Prostate gland (tissue), 2 donors: Measurements from ENCODE around the gene CPA5.

ENCODE experiments used
- POLR2AphosphoS5 ChIP-seq: sonication (generic); formaldehyde crosslinking; IDR thresholded peaks from one replicate; pipeline ENCODE4 v1.6.1; 2017; ENCODE audit warnings: antibody characterized with exemption
- TF ChIP-seq, protein P1 (sequence below), 4 experiments: fragments of 200-600 bp in 2 of 4; fragments of 450-650 bp in 2 of 4; sonication (generic) in 2 of 4; IDR thresholded peaks; 1 replicate in 3 of 4; 2 replicates in 1 of 4; pipeline ENCODE4 v1.5.1; 2016 to 2019; ENCODE audit warnings: antibody characterized with exemption in 4 of 4, mild to moderate bottlenecking in 2 of 4, moderate library complexity in 2 of 4

- TF ChIP-seq, protein P1, sequence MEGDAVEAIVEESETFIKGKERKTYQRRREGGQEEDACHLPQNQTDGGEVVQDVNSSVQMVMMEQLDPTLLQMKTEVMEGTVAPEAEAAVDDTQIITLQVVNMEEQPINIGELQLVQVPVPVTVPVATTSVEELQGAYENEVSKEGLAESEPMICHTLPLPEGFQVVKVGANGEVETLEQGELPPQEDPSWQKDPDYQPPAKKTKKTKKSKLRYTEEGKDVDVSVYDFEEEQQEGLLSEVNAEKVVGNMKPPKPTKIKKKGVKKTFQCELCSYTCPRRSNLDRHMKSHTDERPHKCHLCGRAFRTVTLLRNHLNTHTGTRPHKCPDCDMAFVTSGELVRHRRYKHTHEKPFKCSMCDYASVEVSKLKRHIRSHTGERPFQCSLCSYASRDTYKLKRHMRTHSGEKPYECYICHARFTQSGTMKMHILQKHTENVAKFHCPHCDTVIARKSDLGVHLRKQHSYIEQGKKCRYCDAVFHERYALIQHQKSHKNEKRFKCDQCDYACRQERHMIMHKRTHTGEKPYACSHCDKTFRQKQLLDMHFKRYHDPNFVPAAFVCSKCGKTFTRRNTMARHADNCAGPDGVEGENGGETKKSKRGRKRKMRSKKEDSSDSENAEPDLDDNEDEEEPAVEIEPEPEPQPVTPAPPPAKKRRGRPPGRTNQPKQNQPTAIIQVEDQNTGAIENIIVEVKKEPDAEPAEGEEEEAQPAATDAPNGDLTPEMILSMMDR (IDR thresholded peaks at IDR 0.05) = no peak
- no peak for TF ChIP-seq POLR2AphosphoS5
These were observed 66.4 kb downstream of the CPA5 start for GRCh38 chr7:130410868-130411541.
